Activated naive CD8-positive, alpha-beta T cell (primary cell): ENCODE data around the gene PILRA.
"Not testable (repeated sequence)": the region's sequence is repeated elsewhere in the genome, so short reads cannot be mapped to it uniquely, and the experiment has no call there.

Experiments used
- H3K27ac Mint-ChIP-seq: one replicate; pipeline ENCODE4 v1.8.0; 2021; ENCODE audit warnings: mixed read lengths
- H3K27me3 Mint-ChIP-seq: one replicate; pipeline ENCODE4 v1.8.0; 2021; ENCODE audit warnings: mixed read lengths
- H3K36me3 Mint-ChIP-seq: one replicate; pipeline ENCODE4 v1.8.0; 2021; ENCODE audit warnings: mixed read lengths
- H3K4me1 Mint-ChIP-seq: one replicate; pipeline ENCODE4 v1.8.0; 2021; ENCODE audit warnings: low read depth, mixed read lengths
- H3K4me3 Mint-ChIP-seq: one replicate; pipeline ENCODE4 v1.8.0; 2021; ENCODE audit warnings: mild to moderate bottlenecking, mixed read lengths
- H3K9me3 Mint-ChIP-seq: one replicate; pipeline ENCODE4 v1.8.0; 2021; ENCODE audit warnings: low read depth, mixed read lengths

The PILRA gene

GRCh38 chr7:100382234-100382853 is 9.1 kb downstream of the PILRA start:
- H3K9me3 Mint-ChIP-seq, H3K36me3 Mint-ChIP-seq, H3K4me1 Mint-ChIP-seq, H3K27ac Mint-ChIP-seq, H3K27me3 Mint-ChIP-seq, H3K4me3 Mint-ChIP-seq: not testable (repeated sequence)

GRCh38 chr7:100384628-100385294 is 11.5 kb downstream of the PILRA start:
- Mint-ChIP-seq H3K36me3 (no peaks in the 10 kb centered on the region), H3K4me1 (peaks cover 8% of the 10 kb centered on the region), H3K9me3 (no peaks in the 10 kb centered on the region), H3K4me3 (no peak overlapping the region), H3K27ac (no peak overlapping the region), H3K27me3 (no peaks in the 10 kb centered on the region)

GRCh38 chr7:100386940-100387339 is 13.7 kb downstream of the PILRA start:
- Mint-ChIP-seq H3K4me1 (peaks cover 8% of the 10 kb centered on the region), H3K36me3 (no peaks in the 10 kb centered on the region), H3K9me3 (no peaks in the 10 kb centered on the region), H3K27ac (no peak overlapping the region), H3K4me3 (no peak overlapping the region), H3K27me3 (no peaks in the 10 kb centered on the region)

DNA sequence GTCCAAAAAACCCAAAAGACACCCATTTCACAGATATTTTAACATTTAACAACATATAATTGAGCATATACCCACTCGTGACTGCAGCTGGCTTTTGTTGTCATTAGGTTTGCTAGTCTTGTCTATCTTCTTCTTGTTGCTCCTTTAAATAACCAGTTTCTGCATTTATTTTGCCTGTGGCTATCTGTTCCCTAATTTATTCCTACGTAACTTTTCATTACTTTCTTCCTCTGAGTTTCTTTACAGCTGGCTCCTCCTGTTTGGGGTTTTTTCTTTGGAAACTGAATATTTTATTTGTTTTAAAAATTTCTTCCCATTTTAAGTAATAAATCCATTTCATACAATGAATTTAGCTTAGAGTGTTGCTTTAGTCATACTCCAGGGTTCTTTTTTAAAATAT is 14.4 kb downstream of the PILRA start:
- Mint-ChIP-seq H3K36me3 (no peaks in the 10 kb centered on the region), H3K4me3 (no peak overlapping the region), H3K27ac (no peak overlapping the region), H3K9me3 (no peaks in the 10 kb centered on the region), H3K27me3 (no peaks in the 10 kb centered on the region), H3K4me1 (peaks cover 6% of the 10 kb centered on the region)

GRCh38 chr7:100389437-100390088 is 16.3 kb downstream of the PILRA start:
- Mint-ChIP-seq H3K4me1 (no peaks in the 10 kb centered on the region), H3K27me3 (no peaks in the 10 kb centered on the region), H3K36me3 (no peaks in the 10 kb centered on the region), H3K4me3 (no peak overlapping the region), H3K9me3 (no peaks in the 10 kb centered on the region), H3K27ac (no peak overlapping the region)

DNA sequence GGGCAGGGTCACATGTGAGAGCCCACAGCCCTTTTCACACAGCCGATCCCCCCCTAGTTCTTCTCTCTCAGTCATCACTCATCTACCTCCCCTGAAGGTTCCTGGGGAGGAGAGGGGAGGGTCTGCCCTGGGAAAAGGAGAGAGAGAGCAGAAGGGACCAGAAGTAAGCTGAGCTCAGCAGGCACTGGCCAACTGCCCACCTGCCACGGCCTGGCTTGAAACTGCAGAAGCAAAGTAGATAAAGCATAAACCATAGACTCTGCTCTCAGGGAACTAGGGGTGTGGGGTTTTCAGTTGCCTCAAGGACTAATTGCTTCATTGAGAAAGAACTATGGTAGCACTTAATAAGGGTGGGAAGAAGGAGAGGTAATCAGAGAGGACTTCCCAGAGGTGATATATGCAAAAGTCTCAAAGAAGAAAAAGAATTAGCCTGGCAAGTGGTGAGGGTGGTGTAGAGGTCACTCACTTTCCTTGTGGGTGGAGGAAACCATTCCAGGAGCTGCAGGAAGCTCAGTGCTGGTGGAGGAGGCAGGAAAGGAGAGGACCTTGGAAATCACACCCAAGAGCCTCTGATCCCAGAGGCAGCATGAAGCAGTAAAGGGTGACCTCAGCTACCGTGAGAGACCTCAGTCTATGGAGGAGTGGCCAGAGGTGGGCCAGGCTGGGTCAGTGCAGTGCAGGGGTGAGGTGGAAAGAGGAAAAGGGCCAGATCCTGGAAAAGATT is 17.2 kb downstream of the PILRA start:
- H3K9me3 Mint-ChIP-seq = no peaks in the 10 kb centered on the region
- peak overlapping the region; percentile 54 for H3K27ac Mint-ChIP-seq
- H3K4me3 Mint-ChIP-seq = no peak overlapping the region
- peaks cover 1% of the 10 kb centered on the region for H3K4me1 Mint-ChIP-seq
- no peaks in the 10 kb centered on the region for H3K27me3 Mint-ChIP-seq
- H3K36me3 Mint-ChIP-seq = no peaks in the 10 kb centered on the region

GRCh38 chr7:100393233-100393905 is 20.1 kb downstream of the PILRA start:
- Mint-ChIP-seq H3K4me1 (peaks cover 21% of the 10 kb centered on the region), H3K9me3 (no peaks in the 10 kb centered on the region), H3K36me3 (no peaks in the 10 kb centered on the region), H3K27ac (no peak overlapping the region), H3K27me3 (no peaks in the 10 kb centered on the region), H3K4me3 (no peak overlapping the region)

DNA sequence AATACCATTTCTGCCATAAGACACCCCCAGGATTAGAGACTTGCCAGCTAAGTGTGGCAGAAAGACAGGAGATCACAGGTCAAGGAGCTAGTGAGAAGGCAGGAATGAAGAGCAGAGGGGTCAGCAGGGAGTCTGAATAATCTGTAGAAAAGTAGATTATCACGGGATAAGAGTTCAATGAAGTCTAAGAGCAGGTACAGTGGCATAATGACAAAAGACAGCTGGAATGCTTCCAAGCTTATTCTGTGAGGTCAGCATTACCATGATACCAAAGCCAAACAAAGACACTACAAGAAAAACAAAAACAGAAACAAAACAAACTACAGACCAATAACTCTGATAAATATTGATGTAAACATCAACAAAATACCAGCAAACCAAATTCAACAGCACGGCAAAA is 20.8 kb downstream of the PILRA start:
- Mint-ChIP-seq H3K4me3 (no peak overlapping the region), H3K4me1 (peaks cover 22% of the 10 kb centered on the region), H3K27me3 (no peaks in the 10 kb centered on the region), H3K36me3 (no peaks in the 10 kb centered on the region), H3K27ac (no peak overlapping the region), H3K9me3 (no peaks in the 10 kb centered on the region)

- no peaks in the 10 kb centered on the region for H3K36me3 Mint-ChIP-seq
- H3K4me3 Mint-ChIP-seq = peak overlapping the region; percentile 69
- H3K27ac Mint-ChIP-seq = peak overlapping the region; percentile 90
- H3K27me3 Mint-ChIP-seq = no peaks in the 10 kb centered on the region
- H3K4me1 Mint-ChIP-seq = peaks cover 22% of the 10 kb centered on the region
- no peaks in the 10 kb centered on the region for H3K9me3 Mint-ChIP-seq
Measured at GRCh38 chr7:100396421-100396982, 23.2 kb downstream of the PILRA start.

DNA sequence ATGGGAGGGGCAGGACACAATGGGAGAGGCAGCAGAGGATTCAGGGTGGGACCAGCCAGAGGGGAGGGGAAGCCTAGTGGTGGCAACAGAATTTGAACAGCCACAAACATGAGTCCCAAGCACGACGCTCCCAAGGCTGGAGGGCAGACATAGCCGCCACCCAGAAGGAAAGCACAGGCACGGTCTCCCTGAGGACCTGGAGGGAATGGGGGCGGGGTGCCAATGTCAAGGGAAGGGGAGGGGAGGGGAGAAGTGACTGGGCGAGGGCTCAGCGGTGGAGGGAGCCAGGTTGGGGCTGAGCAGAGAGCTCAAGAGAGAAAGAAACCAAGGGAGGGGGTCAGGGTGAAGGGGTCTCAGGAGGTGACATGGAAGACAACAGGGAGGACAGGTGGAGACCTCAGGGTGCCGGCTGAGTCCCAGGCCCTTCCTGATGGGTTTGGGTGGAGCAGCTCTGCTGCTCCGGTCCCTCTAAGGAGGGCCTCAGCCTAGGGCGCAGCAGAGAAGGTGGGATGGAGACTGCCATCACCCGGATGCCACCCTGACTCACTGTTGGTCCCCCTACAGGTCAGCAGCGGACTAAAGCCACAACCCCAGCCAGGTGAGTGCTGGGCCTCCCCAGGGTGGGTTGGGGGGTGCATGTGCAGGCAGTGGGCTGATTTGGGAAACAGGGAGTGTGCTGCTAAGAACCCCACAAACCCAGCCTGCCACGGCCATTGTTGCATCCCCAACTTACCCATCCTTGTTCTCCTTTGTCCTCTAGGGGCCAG is 24.2 kb downstream of the PILRA start:
- Mint-ChIP-seq H3K27ac (peak overlapping the region; percentile 90), H3K36me3 (no peaks in the 10 kb centered on the region), H3K4me3 (peak overlapping the region; percentile 69), H3K9me3 (no peaks in the 10 kb centered on the region), H3K4me1 (peaks cover 22% of the 10 kb centered on the region), H3K27me3 (no peaks in the 10 kb centered on the region)

DNA sequence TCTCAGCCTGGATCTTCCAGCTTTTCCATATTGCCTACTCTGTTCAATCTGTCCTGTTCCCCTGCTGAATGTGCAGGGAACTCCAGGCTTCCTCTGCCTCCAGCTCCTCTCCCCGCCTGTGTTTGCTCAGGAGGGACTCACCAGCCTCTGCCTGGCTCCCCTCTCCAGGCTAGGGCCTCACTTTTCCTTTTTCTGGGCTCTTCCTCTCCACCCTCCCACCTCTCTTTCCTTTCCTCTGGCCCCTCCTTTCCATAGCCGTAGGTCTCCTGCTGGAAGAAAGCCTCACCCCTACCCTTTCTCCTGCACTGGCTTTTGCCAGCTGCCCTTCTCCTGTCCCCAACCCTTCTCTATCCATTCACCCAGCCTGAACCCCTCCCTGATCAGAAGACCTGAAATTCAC is 25.0 kb downstream of the PILRA start:
- no peak overlapping the region for H3K4me3 Mint-ChIP-seq
- H3K36me3 Mint-ChIP-seq = no peaks in the 10 kb centered on the region
- no peaks in the 10 kb centered on the region for H3K9me3 Mint-ChIP-seq
- H3K4me1 Mint-ChIP-seq = peaks cover 22% of the 10 kb centered on the region
- no peaks in the 10 kb centered on the region for H3K27me3 Mint-ChIP-seq
- peak overlapping the region; percentile 70 for H3K27ac Mint-ChIP-seq

DNA sequence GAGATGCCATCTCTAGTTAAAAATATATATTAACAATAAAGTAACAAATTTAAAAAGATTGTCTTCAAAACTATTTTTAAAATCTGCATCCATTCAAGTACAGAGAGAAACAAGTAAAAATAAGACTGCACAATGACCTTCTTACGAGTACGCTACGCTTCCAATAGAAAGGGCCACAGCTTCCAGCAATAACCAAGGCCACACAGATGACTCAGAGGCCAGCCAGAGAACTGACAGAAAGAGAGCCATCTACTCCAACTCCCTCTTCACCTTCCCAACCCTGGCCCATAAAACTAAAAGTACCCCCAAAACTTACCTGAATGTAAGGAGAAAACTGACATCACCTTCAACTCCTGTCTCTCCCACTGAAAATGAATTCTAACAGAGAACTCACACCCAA is 26.8 kb downstream of the PILRA start:
- Mint-ChIP-seq H3K9me3 (no peaks in the 10 kb centered on the region), H3K27ac (no peak overlapping the region), H3K4me1 (peaks cover 22% of the 10 kb centered on the region)

DNA sequence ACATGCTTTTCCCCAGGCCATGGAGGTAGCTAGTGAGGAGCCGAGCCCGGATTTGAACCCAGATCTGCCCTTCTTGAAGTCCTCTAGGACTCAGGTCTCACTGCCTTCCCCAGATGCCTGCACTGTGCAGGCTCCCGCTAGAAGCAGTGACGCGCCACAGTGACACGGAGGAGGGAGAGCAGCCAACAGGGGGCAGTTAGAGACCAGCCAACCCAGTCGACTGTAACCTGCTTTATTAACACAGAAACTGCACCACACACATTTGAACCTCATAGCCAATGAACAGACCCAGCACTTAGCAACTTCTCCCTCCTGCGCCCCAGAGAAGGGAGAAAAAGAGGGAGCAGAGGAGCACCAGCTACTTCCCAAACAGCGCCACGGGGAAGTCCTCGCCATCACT is 27.4 kb downstream of the PILRA start:
- no peaks in the 10 kb centered on the region for H3K9me3 Mint-ChIP-seq
- H3K27me3 Mint-ChIP-seq = no peaks in the 10 kb centered on the region
- no peak overlapping the region for H3K4me3 Mint-ChIP-seq
- H3K27ac Mint-ChIP-seq = no peak overlapping the region
- peaks cover 21% of the 10 kb centered on the region for H3K4me1 Mint-ChIP-seq
- peaks cover 6% of the 10 kb centered on the region for H3K36me3 Mint-ChIP-seq

More for the DNA sequence above, 26.8 kb downstream of the PILRA start:
- Mint-ChIP-seq H3K36me3 (peaks cover 6% of the 10 kb centered on the region), H3K27me3 (no peaks in the 10 kb centered on the region), H3K4me3 (no peak overlapping the region)

GRCh38 chr7:100401811-100402210 is 28.5 kb downstream of the PILRA start:
- Mint-ChIP-seq H3K9me3 (no peaks in the 10 kb centered on the region), H3K36me3 (peaks cover 6% of the 10 kb centered on the region), H3K27me3 (no peaks in the 10 kb centered on the region), H3K4me1 (peaks cover 12% of the 10 kb centered on the region), H3K27ac (no peak overlapping the region), H3K4me3 (no peak overlapping the region)
